ENCODE results near the gene PSMD4.
"Not testable (repeated sequence)": the region's sequence is repeated elsewhere in the genome, so short reads cannot be mapped to it uniquely, and the experiment has no call there.

PSMD4 gene

DNA sequence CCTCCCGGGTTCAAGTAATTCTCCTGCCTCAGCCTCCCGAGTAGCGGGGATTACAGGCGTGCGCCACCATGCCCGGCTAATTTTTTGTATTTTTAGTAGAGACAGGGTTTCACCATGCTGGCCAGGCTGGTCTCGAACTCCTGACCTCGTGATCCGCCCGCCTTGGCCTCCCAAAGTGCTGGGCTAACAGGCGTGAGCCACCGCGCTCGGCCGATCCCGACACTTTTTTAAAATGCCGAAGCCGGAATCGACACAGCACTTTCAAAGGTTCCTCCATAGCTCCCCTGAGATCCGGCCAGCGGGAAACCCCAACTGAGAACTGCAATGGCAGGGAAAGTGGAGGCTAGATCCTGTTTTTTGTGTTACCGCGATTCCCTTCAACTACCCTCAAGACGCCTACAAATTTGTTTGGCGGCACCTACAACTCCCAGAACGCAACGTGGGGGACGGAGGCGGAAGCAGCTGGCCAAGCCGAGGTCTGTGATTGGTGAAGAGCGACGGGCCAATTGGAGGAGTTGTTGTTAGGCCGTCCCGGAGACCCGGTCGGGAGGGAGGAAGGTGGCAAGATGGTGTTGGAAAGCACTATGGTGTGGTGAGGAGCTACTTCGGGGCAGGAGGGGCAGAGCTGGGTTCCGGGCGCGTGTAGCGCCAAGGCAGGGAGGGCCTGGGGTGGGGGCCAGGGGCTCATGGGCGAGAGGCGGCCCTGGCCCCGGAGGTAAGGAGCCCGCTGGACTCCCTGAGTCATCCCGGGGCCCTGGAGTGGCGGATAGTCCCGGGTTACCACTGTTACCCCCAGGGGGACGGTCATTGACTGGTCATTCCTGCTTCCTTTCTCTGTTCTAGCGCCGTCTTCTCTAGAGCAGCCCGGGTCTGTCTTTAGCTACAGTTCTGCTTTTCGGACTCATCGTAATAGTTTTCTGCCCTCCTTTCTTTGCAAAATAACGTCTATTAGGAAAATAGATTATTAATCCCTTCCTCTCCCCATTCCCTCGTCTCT, at the start of gene PSMD4:
PSMD4 (plus strand) TSS at position 518 of the 997 bp plus-strand sequence; CDS start at position 567, 49 bp downstream.
- peak; percentile 31 to 94 for DNase-seq

DNA sequence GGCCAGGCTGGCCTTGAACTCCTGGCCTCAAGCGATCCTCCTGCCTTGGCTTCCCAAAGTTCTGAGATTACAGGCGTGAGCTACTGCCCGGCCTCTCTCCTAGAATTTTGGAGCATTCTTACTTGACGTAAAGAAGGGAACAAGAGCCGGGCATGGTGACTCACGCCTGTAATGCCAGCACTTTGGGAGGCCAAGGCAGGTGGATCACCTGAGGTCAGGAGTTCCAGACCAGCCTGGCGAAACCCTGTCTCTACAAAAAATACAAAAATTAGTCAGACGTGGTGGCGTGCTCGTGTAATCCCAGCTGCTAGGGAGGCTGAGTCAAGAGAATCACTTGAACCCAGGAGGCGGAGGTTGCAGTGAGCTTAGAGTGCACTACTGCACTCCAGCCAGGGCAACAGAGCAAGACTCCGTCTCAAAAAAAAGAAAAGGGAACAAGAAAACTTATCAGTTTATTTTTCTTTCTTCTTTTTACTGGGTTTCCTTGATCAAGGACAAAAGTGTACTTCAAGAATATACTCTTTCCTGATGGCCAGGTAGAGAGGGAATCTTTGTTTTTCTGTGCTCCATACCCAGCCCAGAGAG, 49.1 kb upstream of the PSMD4 start:
- not testable (repeated sequence) for DNase-seq

DNA sequence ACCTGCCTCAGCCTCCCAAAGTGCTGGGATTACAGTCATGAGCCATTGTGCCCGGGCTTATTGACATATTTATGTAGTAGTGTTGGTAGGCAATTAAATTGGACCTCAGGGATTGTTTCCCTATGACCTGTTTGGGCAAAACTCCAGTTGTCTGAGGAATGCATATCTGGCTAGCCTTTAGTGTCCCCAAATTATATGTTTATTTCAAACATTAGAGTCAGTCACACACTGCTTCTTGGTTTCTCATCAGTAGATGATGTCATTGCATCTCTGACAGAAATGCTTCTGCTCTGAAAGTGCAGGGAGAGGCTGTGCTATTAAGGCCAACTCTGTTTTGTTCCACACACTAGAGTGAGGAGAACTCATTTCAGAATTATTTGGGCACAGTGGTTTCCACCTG, 43.7 kb upstream of the PSMD4 start:
- DNase-seq, result no peak

DNA sequence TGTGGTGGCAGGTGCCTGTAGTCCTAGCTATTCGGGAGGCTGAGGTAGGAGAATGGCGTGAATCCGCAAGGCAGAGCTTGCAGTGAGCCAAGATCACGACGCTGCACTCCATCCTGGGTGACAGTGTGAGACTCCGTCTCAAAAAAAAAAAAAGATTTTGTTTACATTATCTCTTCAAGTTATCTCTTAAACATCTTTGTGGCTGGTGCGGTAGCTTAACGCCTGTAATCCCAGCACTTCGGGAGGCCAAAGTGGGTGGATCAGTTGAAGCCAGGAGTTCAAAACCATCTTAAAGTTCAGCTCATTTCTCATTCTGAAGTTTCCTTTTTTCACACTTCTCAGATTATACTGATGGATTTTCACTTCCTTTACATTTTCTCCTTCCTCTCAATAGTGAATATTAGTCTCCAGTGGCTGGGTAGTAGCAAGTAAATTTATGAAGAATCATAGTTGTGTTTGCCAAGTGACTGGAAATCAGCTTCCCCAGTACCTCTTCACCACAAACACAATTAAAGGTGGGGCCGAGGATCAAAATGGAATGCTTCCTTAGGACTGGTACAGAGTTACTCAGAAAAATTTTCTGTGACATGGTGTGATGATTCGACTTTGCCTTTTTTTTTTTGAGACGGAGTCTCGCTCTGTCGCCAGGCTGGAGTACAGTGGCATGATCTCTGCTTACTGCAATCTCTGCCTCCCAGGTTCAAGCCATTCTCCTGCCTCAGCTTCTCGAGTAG, 42.4 kb upstream of the PSMD4 start:
- no peak for DNase-seq

DNA sequence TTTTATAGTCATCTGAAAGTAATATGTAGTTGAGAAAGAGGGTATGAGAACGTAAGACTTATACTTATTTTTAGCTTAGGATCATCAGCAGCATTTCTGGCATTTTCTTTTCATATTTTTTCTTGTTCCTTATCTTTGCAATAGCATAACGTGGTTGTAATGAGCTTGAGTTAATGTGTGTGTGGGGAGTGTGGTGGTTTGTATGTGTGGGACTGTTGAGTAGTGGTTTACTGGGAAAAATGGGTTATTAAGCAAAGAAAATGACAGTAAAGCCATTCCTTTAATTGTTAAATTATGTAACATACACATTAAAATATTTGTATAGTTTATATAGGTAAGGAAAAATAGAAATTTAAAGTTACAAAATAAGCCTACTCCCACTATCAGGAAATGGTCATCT, 41.0 kb upstream of the PSMD4 start:
- DNase-seq, result no peak

DNA sequence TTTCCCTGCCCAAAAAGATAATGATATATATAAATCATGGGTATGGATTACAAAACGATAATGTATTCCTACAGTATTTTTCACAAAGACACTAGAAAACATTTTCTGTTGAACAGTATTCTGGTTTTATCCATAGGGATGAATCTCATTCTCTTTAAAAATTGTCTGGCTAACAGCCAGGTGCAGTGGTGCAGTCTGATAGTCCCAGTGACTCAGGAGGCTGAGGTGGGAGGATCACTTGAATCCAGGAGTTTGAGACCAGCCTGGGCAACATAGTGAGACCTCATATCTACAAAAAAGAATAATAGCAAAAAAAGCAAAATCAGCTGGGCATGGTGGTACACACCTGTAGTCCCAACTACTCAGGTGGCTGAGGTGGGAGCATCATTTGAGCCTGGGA, 32.9 kb upstream of the PSMD4 start:
- DNase-seq, result no peak

DNA sequence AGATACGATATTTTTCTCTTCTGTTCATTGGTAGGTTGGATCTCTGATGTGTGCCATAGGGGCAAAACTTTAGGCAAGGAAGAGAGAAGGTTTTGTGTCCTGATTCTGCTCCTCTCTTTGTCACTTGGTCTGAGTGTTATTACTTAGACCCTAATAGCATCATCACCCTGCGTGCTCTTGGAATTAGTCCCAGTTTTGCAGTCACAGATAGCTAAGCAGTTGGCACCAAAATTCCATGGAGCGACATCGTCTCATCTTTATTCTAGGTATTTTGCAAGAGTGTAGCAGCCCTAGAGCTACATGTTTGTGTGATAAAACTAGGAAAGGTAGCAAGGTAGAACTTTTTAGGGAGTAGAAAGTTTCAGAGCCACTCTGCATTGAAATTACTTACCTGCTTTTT, 32.4 kb upstream of the PSMD4 start:
- DNase-seq, result no peak

DNA sequence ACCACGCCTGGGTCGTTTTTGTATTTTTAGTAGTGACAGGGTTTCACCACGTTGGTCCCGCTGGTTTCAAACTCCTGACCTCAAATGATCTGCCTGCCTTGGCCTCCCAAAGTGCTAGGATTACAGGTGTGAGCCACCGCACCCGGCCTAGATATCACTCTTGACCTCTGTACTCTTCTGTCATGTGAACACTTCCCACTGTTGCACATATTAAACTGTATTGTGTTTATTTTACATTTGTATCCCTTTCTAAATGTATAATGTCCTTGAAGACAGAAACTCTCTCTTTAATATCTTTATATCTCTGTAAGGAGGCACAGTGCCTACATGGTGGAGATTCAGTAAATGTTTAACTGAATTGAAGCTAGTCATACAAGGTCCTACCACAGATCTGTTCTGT, 19.3 kb upstream of the PSMD4 start:
- DNase-seq, result no peak

DNA sequence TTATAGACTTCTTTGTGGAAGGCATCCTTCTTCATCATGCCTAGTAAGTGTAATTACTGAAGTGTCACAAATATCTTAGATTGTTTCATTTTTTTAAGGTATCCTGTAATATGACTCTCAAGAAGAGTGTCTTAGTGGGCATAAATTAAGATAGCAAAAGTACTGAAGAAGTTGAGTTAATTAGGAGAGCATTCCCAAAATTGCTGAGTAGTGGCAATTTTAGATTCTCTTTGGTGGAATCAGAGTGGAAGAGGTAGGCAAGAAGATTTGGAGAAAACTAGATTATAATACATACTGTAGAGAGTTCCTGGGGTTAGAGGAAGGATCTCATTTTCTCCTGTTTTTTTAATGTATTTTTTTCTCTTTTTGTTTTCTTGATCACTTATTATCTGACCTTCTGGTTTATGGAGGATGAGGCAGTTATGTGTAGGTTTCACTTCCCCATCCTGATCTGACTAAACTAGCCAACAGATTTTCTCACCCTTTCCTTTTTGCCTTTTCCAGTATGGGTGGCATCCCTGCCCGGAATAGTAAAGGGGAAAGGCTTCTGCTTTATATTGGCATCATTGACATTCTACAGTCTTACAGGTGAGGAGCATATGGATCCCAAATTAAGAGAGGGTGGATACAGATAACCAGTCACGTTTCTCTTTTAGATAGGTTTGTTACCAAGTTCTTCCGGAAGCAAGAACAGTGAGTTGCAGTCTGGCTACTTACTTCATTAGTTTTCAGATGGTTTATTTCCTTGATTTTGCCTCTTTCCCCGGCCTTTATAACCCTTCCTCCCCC, 16.7 kb upstream of the PSMD4 start:
- DNase-seq, result no peak

DNA sequence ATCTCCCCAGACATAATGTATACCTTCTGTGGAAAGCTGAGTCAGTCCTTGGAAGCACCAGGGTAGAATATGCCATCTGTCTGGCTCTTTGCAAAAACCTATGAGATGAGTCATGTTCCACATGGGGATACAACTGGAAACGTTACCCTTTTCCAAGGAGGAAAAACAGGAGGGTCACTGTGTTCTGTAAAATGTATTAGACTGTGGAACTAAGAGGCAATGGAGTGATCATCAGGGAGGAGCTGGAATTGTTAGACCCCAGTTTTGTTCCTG, 16.1 kb upstream of the PSMD4 start:
- no peak for DNase-seq

DNA sequence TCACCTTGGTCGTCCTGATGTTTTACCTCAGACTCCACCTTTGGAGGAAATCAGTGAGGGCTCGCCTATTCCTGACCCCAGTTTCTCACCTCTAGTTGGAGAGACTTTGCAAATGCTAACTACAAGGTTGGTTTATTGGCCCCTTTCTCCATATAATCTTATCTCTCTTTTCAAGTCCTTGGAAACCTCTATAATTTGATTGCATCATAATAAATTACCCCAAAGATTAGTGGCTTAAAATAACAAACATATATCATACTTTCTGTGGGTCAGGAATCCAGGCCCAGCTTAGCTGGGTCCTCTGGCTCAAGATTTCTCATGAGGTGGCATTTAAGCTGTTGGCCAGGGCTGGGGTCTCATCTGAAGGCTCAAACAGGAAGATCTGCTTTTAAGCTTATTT, 12.1 kb upstream of the PSMD4 start:
- no peak for DNase-seq

DNA sequence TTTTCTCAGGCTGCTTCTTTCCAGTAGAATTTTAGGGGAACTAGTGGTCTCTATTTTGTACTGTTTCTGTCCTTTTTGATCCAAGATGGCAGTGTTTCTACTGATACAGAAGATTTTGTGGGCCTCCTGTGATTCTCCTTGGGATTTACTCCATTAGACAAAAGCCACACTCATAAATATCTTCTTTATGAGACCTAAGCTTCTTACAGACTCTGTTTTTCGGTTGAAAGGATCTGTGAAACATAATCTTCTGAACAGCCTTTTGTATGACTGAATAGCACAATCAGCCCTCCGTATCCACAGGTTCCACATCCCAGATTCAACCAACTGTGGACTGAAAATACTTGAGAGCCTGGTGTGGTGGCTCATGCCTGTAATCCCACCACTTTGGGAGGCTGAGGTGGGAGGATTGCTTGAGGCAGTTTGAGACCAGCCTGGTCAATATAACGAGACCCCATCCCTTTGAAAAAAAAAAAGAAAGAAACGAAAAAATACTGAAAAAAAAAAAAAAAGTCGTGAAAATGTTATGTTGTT, 10.8 kb upstream of the PSMD4 start:
- DNase-seq, result no peak

DNA sequence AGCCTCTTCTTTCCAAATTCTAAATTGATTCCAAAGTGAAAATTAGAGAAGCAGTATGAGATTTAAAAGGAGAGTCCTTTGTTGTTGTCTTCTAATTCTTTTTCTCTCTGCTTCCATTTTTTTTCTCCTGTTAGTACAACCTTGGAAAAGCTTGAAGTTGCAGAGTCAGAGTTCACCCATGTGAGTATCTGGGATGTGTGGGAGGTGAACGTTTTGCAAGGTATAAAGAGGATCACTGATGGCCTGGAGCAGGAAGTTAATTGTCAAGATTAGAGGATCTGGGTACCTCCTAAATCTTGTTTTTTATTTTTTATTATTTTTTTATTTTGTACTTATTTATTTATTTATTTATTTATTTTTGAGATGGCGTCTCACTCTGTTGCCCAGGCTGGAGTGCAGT, 7.7 kb upstream of the PSMD4 start:
- no peak for DNase-seq

DNA sequence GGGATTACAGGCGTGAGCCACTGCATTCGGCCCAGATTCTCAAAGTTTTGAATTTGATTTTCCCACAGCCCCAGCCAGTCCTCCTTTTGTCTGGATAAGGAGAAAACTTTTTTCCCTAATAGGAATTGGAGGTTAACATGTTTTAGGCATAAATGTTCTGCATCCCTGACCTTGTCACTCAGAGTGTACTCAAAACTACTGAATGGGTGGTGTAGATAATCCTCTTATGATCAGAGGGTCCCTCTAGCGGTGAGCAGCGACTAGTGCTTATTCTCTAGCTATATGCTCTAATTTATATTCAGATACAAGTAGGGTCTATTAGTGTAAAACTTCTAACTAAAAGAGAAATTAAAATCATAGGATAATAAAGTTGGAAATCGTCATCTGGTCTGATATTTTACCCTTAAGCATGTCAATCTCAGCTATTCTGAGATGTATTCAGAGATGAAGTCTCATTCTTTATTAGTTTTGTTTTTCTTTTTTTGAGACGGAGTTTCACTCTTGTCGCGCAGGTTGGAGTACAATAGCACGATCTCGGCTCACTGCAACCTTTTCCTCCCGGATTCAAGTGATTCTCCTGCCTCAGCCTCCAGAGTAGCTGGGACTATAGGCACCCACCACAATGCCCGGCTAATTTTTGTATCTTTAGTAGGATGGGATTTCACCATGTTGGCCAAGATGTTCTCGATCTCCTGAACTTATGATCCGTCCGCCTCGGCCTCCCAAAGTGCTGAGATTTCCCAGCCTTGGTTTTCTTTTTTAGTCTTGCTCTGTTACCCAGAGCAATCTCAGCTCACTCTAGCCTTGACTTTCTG, 2.7 kb upstream of the PSMD4 start:
- DNase-seq, result peak in 1 of 2 experiments; percentile 11

DNA sequence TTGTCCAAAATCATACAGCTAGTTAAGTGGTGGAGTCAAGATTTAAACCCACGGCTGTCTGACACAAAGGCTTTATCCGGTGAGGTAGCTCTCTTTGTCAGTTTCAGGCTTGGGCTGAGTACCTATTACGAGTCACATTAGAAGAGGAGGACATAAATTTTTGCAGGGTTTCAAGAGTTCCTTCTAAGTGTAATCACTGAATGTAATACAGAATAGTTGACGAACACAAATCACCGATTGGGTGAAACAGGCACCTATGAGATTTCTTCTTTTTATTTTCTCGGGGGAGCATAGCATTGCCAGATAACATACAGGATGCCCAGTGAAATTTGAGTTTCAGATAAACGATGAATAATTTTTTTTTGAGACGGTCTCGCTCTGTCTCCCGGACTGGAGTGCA, 847 bp downstream of the PSMD4 start:
- DNase-seq, result no peak

DNA sequence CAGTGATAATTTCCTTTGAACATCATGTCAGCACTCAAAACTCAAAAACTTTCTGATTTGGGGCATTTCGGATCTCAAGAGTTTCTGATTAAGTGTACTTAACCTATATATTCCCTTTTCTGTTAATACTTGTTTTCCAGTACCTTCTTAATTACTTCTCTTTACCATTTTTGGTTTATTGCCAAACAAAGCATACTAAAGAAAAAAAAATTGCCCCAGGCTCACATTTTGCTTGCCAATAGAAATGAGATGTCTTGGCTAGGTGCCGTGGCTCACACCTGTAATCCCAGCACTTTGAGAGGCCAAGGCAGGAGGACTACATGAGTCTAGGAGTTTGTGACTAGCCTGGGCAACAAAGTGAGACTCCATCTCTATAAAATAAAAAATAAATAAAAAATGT, 4.8 kb downstream of the PSMD4 start:
- no peak for DNase-seq

DNA sequence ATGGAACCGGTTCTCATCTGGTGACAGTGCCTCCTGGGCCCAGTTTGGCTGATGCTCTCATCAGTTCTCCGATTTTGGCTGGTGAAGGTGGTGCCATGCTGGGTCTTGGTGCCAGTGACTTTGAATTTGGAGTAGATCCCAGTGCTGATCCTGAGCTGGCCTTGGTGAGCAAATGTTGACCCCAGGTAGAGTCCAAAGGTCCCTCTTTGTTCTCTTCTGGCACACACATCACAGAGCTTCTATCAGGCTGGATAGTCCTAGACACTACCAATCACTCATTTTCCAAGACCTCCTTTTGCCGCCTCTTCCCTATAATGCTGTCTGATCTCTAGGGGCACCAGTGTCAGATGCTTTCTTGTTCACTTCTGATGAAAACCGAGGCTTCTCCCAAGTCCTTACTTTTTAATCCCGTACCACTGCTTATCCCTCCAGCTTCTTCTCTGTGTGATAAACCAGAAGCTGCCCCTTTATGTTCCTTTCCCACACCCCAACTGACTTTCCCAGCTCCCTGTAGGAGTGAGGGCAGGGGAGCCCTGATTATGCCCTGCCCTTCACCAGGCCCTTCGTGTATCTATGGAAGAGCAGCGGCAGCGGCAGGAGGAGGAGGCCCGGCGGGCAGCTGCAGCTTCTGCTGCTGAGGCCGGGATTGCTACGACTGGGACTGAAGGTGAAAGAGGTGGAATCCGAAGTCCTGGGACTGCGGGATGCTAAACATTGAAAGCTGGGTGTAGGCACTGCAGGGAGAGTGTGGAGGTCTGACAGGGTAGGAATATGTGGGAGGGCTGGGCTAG, 11.1 kb downstream of the PSMD4 start:
- DNase-seq, result no peak

DNA sequence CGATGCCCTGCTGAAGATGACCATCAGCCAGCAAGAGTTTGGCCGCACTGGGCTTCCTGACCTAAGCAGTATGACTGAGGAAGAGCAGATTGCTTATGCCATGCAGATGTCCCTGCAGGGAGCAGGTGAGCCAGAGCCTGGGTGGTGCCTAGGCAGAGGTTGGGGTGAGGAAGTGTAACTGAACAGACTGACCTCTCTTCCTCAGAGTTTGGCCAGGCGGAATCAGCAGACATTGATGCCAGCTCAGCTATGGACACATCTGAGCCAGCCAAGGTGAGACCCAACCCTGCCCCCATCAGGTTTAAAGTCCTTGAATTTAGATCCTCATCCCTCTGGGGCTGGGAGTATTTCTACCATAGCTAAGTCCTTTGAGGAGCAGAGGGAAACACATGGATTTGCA, 11.8 kb downstream of the PSMD4 start:
- DNase-seq, result no peak

DNA sequence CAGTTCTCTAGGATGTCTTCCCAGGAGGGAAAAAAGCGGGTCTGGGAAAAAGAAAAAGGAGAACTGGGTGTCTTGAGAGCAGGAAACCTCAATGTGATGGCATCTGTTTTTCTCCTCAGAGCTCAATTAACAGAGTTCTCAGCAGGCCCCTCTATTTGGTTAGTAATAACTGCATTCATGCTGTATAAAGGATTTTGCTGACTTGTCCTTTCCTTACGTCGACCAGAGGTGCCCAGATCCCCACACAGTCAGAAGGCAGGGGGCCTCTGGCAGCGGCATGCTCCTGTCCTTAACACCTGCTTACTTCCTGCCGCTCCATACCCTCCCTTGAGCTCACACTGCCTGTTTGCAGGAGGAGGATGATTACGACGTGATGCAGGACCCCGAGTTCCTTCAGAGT, 12.3 kb downstream of the PSMD4 start:
- DNase-seq, result no peak

DNA sequence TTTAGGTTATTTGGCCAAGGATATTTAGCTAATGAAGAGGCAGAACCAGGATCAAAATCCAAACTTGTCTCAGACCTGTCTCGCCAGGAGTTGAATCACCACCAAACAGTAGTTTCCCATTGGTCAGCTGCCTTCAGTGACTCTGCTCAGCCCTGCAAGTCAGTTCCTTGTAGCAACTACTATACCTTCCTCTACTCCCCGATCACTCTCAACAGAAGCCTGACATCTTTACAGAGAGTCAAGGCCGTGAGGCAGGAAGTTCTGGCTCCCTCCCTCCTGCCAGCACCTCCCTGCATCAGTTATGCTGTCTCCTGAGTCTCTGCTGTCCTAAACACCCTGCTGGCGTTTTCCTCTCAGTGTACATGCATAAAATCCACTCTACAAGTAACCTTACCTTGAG, 13.2 kb downstream of the PSMD4 start:
- DNase-seq, result no peak

DNA sequence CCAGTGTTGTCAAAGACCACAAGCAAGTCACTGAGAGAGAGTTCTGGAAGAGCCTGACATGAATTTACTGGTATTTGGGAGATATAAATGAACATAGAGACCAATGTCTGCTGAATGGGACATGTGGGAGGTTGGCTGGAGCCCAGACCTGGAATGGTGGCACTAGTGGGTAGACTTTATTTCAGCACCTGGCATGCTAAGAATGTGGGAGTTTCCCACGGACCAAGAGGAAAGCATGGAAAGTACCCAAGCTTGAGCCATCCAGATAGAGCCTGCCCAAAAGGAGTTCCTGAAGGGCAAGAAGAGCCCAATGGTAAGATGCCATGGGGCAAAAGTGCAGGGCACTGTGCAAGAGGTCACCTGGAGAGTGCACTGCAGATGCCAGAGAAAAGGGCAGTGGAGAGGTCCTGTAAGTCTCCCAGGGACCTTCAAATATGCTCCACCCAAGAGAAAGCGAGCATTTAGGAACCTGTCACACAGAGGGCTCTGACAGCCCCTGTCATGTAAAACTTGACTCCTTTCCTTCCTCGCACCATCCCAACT, 19.5 kb downstream of the PSMD4 start:
- DNase-seq, result no peak

Measured in cerebellar nuclear complex (tissue), 1 donor.